Osteocyte (in vitro differentiated cells): ENCODE results near the gene PRKCI. TPM values are rescaled to one million over a fixed set of nuclear protein-coding genes. Genes with fewer than 3 reads are reported as not detected.
"Not testable (repeated sequence)": the region's sequence is repeated elsewhere in the genome, so short reads cannot be mapped to it uniquely, and the experiment has no call there.

Source experiments
- DNase-seq: peaks from one replicate; pipeline ENCODE4 v3.0.0; 2021; ENCODE audit warnings: mixed read lengths; ENCODE audit not compliant: unreplicated experiment; ENCODE audit errors: extremely low spot score
- H3K27ac Mint-ChIP-seq: one replicate; pipeline ENCODE4 v1.8.0; 2021; ENCODE audit warnings: mild to moderate bottlenecking, mixed read lengths; ENCODE audit not compliant: unreplicated experiment
- H3K27me3 Mint-ChIP-seq: one replicate; pipeline ENCODE4 v1.8.0; 2021; ENCODE audit warnings: mixed read lengths; ENCODE audit not compliant: unreplicated experiment
- H3K36me3 Mint-ChIP-seq: one replicate; pipeline ENCODE4 v1.8.0; 2021; ENCODE audit warnings: mixed read lengths; ENCODE audit not compliant: unreplicated experiment
- H3K4me1 Mint-ChIP-seq: one replicate; pipeline ENCODE4 v1.8.0; 2021; ENCODE audit warnings: mixed read lengths; ENCODE audit not compliant: unreplicated experiment
- H3K4me3 Mint-ChIP-seq: one replicate; pipeline ENCODE4 v1.8.0; 2021; ENCODE audit warnings: mild to moderate bottlenecking, moderate library complexity, mixed read lengths; ENCODE audit not compliant: unreplicated experiment
- H3K9me3 Mint-ChIP-seq: one replicate; pipeline ENCODE4 v1.8.0; 2021; ENCODE audit warnings: mixed read lengths; ENCODE audit not compliant: unreplicated experiment
- CTCF ChIP-seq: fragments of 200-600 bp; sonication (generic); IDR thresholded peaks from 2 replicates; pipeline ENCODE4 v1.5.0; 2021; ENCODE audit warnings: antibody characterized with exemption, mild to moderate bottlenecking, moderate library complexity
- total RNA-seq: library from RNA; stranded (reverse); gene quantifications from 2 replicates; pipeline ENCODE4 v1.2.1, GENCODE V29; 2021

The PRKCI gene
- total RNA-seq, 1 donor from 2014 or later, result 48.0 TPM

- no peak overlapping the region for H3K27ac Mint-ChIP-seq
- H3K4me1 Mint-ChIP-seq, result no peaks in the 10 kb centered on the region
Measured at GRCh38 chr3:170257145-170257544, 34.9 kb downstream of the PRKCI start.

GRCh38 chr3:170258105-170258487, 35.9 kb downstream of the PRKCI start:
- Mint-ChIP-seq H3K36me3 (peaks cover 21% of the 10 kb centered on the region), H3K27me3 (no peaks in the 10 kb centered on the region), H3K27ac (peak overlapping the region; percentile 43), H3K4me1 (no peaks in the 10 kb centered on the region), H3K4me3 (no peak overlapping the region), H3K9me3 (peaks cover 8% of the 10 kb centered on the region)
- no peak for DNase-seq
- no peak for TF ChIP-seq CTCF

More at GRCh38 chr3:170257145-170257544, 34.9 kb downstream of the PRKCI start:
- no peak for TF ChIP-seq CTCF
- Mint-ChIP-seq H3K27me3 (no peaks in the 10 kb centered on the region), H3K9me3 (peaks cover 8% of the 10 kb centered on the region), H3K36me3 (peaks cover 24% of the 10 kb centered on the region), H3K4me3 (no peak overlapping the region)
- no peak for DNase-seq

GRCh38 chr3:170259907-170260306, 37.7 kb downstream of the PRKCI start:
- H3K36me3 Mint-ChIP-seq, result peaks cover 29% of the 10 kb centered on the region
- no peak for TF ChIP-seq CTCF
- peaks cover 8% of the 10 kb centered on the region for H3K9me3 Mint-ChIP-seq
- H3K27ac Mint-ChIP-seq, result no peak overlapping the region
- H3K4me1 Mint-ChIP-seq, result no peaks in the 10 kb centered on the region
- no peak overlapping the region for H3K4me3 Mint-ChIP-seq
- no peak for DNase-seq
- no peaks in the 10 kb centered on the region for H3K27me3 Mint-ChIP-seq

- Mint-ChIP-seq H3K4me3 (no peak overlapping the region), H3K36me3 (peaks cover 31% of the 10 kb centered on the region), H3K27ac (no peak overlapping the region), H3K27me3 (no peaks in the 10 kb centered on the region), H3K9me3 (no peaks in the 10 kb centered on the region), H3K4me1 (no peaks in the 10 kb centered on the region)
- DNase-seq, result no peak
- no peak for TF ChIP-seq CTCF
Measured at GRCh38 chr3:170267793-170268192, 45.6 kb downstream of the PRKCI start.

- H3K4me3 Mint-ChIP-seq, H3K4me1 Mint-ChIP-seq: not testable (repeated sequence)
Measured at GRCh38 chr3:170269673-170270254, 47.5 kb downstream of the PRKCI start.

More at GRCh38 chr3:170269673-170270254, 47.5 kb downstream of the PRKCI start:
- not testable (repeated sequence) for DNase-seq, H3K27ac Mint-ChIP-seq, H3K9me3 Mint-ChIP-seq, H3K27me3 Mint-ChIP-seq
- peaks cover 31% of the 10 kb centered on the region for H3K36me3 Mint-ChIP-seq
